HepG2 (cell line): Measurements from ENCODE around the gene SNRPD2. TPM values are rescaled to one million over a fixed set of nuclear protein-coding genes. Genes with fewer than 3 reads are reported as not detected.

ENCODE experiments used
- ATAC-seq: fragments of 200-7000 bp; cut with Tn5 transposase; 3 replicates; pipeline ENCODE4 v1.9.1; 2020; ENCODE audit warnings: mild to moderate bottlenecking, moderate library complexity
- BruUV-seq: library from RNA; stranded (reverse); fragments of 400-500 nt; replicated peaks from 2 replicates; lab custom pipeline; 2021; lab: Mats Ljungman, UMichigan
- CTCF ChIA-PET: fragments of 300-600 bp; formaldehyde crosslinking; extraction: SDS; loops from one replicate; lab custom pipeline; 2021; ENCODE audit warnings: low total read pairs, inconsistent platforms, low intra/inter-chr PET ratio; lab: Yijun Ruan, JAX
- POLR2A ChIA-PET: fragments of 350-600 bp; sonication (Branson Sonifier 250); formaldehyde crosslinking; loops from one replicate; lab custom pipeline; 2020; ENCODE audit warnings: antibody characterized with exemption, inconsistent platforms; lab: Yijun Ruan, JAX
- DNase-seq: peaks from one replicate; pipeline ENCODE4 v3.0.0-alpha.2; 2015; ENCODE audit warnings: low spot score
- FAIRE-seq: peaks from 3 replicates; lab custom pipeline; 2011; peaks lifted over from hg19 to GRCh38; lab: Jason Lieb, UNC
- H2AFZ ChIP-seq: one replicate; pipeline ENCODE4 v1.6.1; 2011; ENCODE audit warnings: low read length, inconsistent platforms
- H3K27ac ChIP-seq: fragments of 300-600 bp; 3 replicates; pipeline ENCODE4 v1.8.0; 2011; ENCODE audit warnings: mixed run types, mild to moderate bottlenecking, mixed read lengths, low read length, inconsistent platforms; ENCODE audit not compliant: insufficient read depth; ENCODE audit errors: extremely low read length
- H3K27me3 ChIP-seq, 2 experiments: fragments of 200-600 bp in 1 of 2; 2 replicates in 1 of 2; 3 replicates in 1 of 2; pipeline versions ENCODE4 v1.6.0 to v1.8.0; 2011; ENCODE audit warnings: low read length in 2 of 2, mild to moderate bottlenecking in 2 of 2, moderate library complexity in 2 of 2, inconsistent platforms in 1 of 2; ENCODE audit not compliant: insufficient read depth in 2 of 2, control insufficient read depth in 1 of 2
- H3K36me3 ChIP-seq, 2 experiments: fragments of 200-600 bp in 1 of 2; replicated peaks in 1 of 2; 2 replicates in 1 of 2; 3 replicates in 1 of 2; pipeline versions ENCODE4 v1.5.1 to v1.8.0; 2011; ENCODE audit warnings: low read length in 2 of 2, inconsistent platforms in 1 of 2; ENCODE audit not compliant: insufficient read depth in 2 of 2, control insufficient read depth in 1 of 2
- H3K4me1 ChIP-seq: 2 replicates; pipeline ENCODE4 v1.5.1; 2012; ENCODE audit warnings: low read length, inconsistent platforms; ENCODE audit not compliant: insufficient read depth
- H3K4me2 ChIP-seq: 2 replicates; pipeline ENCODE4 v1.6.0; 2011; ENCODE audit warnings: low read depth, low read length, inconsistent platforms
- H3K4me3 ChIP-seq, 3 experiments: fragments of 200-600 bp in 1 of 3; sonication (generic), shearing (Covaris generic) in 1 of 3; replicated peaks in 1 of 3; 2 replicates each; pipeline ENCODE4 v1.5.1; 2011 to 2016; ENCODE audit warnings: low read length in 3 of 3, inconsistent platforms in 2 of 3, low read depth in 2 of 3, mild to moderate bottlenecking in 2 of 3, control low read depth in 1 of 3, mixed read lengths in 1 of 3; ENCODE audit not compliant: insufficient read depth in 1 of 3
- H3K79me2 ChIP-seq: one replicate; pipeline ENCODE4 v1.6.1; 2011; ENCODE audit warnings: low read length, inconsistent platforms; ENCODE audit not compliant: insufficient read depth
- H3K9ac ChIP-seq: 2 replicates; pipeline ENCODE4 v1.6.0; 2011; ENCODE audit warnings: mild to moderate bottlenecking, low read depth, low read length, inconsistent platforms; ENCODE audit not compliant: insufficient read depth
- H3K9me3 ChIP-seq: 2 replicates; pipeline ENCODE4 v1.5.1; 2012; ENCODE audit warnings: mild to moderate bottlenecking, low read length
- H4K20me1 ChIP-seq: 2 replicates; pipeline ENCODE4 v1.6.0; 2011; ENCODE audit warnings: inconsistent platforms, mild to moderate bottlenecking, low read length, moderate library complexity; ENCODE audit not compliant: insufficient read depth
- IRF2 ChIP-seq: IDR thresholded peaks from 2 replicates; pipeline ENCODE4 v1.6.1; 2018; ENCODE audit warnings: missing genetic modification reagents, missing compliant biosample characterization
- MIER3 ChIP-seq: IDR thresholded peaks from 2 replicates; pipeline ENCODE4 v1.6.1; 2016; ENCODE audit warnings: missing compliant biosample characterization, borderline replicate concordance
- STAT5B ChIP-seq: sonication (generic); formaldehyde crosslinking; IDR thresholded peaks from 2 replicates; pipeline ENCODE4 v1.4.0; 2020; ENCODE audit warnings: missing genetic modification reagents
- ZNF549 ChIP-seq: sonication (generic); formaldehyde crosslinking; IDR thresholded peaks from 2 replicates; pipeline ENCODE4 v1.5.0; 2020; ENCODE audit warnings: missing genetic modification reagents
- ZNF724P ChIP-seq: sonication (generic); formaldehyde crosslinking; IDR thresholded peaks from 2 replicates; pipeline ENCODE4 v1.8.0; 2022; ENCODE audit warnings: missing genetic modification reagents, borderline replicate concordance
- ZNF75D ChIP-seq: sonication (generic); formaldehyde crosslinking; IDR thresholded peaks from 2 replicates; pipeline ENCODE4 v1.8.1; 2023; ENCODE audit warnings: missing genetic modification reagents, mild to moderate bottlenecking, borderline replicate concordance
- WGBS: methylation state at CpG from one replicate; pipeline ENCODE4 v1.1.6; 2017; ENCODE audit warnings: low lambda C conversion rate; 5-methylcytosine and 5-hydroxymethylcytosine counted together
- in situ Hi-C: cut with HindIII; loops from 2 replicates; pipeline ENCODE4 v1.10.0; 2017; ENCODE audit warnings: low pct_unique_long_range_greater_than_20kb; ENCODE audit not compliant: extremely low pct_ligation_motif_present
- intact Hi-C: fragments of 100-400 bp; cut with micrococcal nuclease; formaldehyde crosslinking; loops from one replicate; pipeline ENCODE4 v1.10.0; 2022; ENCODE audit not compliant: unreplicated experiment
- polyA plus RNA-seq, 8 experiments: library from polyadenylated mRNA; depleted of rRNA in 3 of 8; stranded (reverse) in 7 of 8; unstranded in 1 of 8; fragments of >200 nt; fragmentation: Illumina TruSeq in 4 of 8; extraction: Trizol in 4 of 8; gene quantifications; 2 replicates each; pipeline versions ENCODE4 v1.2.1 to v1.2.3, GENCODE V29; 2011 to 2016; ENCODE audit warnings: low read depth in 4 of 8, missing spikeins in 1 of 8, mixed read lengths in 1 of 8; ENCODE audit not compliant: insufficient read depth in 1 of 8
- total RNA-seq, 5 experiments: library from RNA; depleted of rRNA; stranded (reverse); fragments of >200 nt; fragmentation: Illumina TruSeq; extraction: Trizol; gene quantifications; 2 replicates each; pipeline ENCODE4 v1.2.3, GENCODE V29; 2016; ENCODE audit warnings: low read depth in 1 of 5
- TF ChIP-seq, protein P1 (sequence below): sonication (generic); formaldehyde crosslinking; IDR thresholded peaks from 2 replicates; pipeline ENCODE4 v1.9.0; 2021; ENCODE audit warnings: missing genetic modification reagents, borderline replicate concordance
- TF ChIP-seq, protein P2 (sequence below): sonication (generic); formaldehyde crosslinking; IDR thresholded peaks from 2 replicates; pipeline ENCODE4 v1.8.0; 2022; ENCODE audit warnings: mild to moderate bottlenecking, missing genetic modification reagents, moderate library complexity
- TF ChIP-seq, protein P3 (sequence below): sonication (generic); formaldehyde crosslinking; IDR thresholded peaks from 2 replicates; pipeline ENCODE4 v1.8.0; 2022; ENCODE audit warnings: missing genetic modification reagents, mild to moderate bottlenecking, moderate library complexity, borderline replicate concordance
- TF ChIP-seq, protein P4 (sequence below): sonication (generic); formaldehyde crosslinking; IDR thresholded peaks from 2 replicates; pipeline ENCODE4 v1.4.0; 2020; ENCODE audit warnings: mild to moderate bottlenecking, missing genetic modification reagents

Gene SNRPD2
- total and polyA plus RNA-seq, 2 of the 13 experiments (the other 11 are each of a cell fraction or from before 2014, with no cell fraction given): 299 to 485 TPM

DNA sequence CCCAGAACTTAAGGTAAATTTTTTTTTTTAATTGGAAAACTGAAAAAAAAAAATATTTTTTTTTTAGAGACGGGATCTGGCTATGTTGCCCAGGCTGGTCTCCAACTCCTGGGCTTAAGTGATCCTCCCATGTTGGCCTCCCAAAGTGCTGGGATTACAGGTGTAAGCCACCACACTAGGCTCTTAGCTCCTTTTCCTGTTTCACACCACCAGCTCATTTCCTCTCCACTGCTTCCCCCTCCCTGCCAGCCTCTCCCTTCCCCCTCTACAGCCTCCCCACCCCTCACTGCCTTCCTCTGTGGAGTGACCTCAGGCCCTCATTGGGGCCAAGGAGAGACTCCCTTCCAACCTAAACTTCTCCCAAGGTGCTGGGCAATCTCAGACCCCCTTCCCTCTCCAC, 28.0 kb downstream of the SNRPD2 start (continued):
- TF ChIP-seq, protein P1, sequence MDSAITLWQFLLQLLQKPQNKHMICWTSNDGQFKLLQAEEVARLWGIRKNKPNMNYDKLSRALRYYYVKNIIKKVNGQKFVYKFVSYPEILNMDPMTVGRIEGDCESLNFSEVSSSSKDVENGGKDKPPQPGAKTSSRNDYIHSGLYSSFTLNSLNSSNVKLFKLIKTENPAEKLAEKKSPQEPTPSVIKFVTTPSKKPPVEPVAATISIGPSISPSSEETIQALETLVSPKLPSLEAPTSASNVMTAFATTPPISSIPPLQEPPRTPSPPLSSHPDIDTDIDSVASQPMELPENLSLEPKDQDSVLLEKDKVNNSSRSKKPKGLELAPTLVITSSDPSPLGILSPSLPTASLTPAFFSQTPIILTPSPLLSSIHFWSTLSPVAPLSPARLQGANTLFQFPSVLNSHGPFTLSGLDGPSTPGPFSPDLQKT (CRISPR knock-in tag): no peak
- TF ChIP-seq, protein P2, sequence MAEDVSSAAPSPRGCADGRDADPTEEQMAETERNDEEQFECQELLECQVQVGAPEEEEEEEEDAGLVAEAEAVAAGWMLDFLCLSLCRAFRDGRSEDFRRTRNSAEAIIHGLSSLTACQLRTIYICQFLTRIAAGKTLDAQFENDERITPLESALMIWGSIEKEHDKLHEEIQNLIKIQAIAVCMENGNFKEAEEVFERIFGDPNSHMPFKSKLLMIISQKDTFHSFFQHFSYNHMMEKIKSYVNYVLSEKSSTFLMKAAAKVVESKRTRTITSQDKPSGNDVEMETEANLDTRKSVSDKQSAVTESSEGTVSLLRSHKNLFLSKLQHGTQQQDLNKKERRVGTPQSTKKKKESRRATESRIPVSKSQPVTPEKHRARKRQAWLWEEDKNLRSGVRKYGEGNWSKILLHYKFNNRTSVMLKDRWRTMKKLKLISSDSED (CRISPR knock-in tag): no peak
- TF ChIP-seq ZNF724P (CRISPR knock-in tag): no peak
- TF ChIP-seq, protein P3, sequence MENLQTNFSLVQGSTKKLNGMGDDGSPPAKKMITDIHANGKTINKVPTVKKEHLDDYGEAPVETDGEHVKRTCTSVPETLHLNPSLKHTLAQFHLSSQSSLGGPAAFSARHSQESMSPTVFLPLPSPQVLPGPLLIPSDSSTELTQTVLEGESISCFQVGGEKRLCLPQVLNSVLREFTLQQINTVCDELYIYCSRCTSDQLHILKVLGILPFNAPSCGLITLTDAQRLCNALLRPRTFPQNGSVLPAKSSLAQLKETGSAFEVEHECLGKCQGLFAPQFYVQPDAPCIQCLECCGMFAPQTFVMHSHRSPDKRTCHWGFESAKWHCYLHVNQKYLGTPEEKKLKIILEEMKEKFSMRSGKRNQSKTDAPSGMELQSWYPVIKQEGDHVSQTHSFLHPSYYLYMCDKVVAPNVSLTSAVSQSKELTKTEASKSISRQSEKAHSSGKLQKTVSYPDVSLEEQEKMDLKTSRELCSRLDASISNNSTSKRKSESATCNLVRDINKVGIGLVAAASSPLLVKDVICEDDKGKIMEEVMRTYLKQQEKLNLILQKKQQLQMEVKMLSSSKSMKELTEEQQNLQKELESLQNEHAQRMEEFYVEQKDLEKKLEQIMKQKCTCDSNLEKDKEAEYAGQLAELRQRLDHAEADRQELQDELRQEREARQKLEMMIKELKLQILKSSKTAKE (CRISPR knock-in tag): no peak
- TF ChIP-seq, protein P4, sequence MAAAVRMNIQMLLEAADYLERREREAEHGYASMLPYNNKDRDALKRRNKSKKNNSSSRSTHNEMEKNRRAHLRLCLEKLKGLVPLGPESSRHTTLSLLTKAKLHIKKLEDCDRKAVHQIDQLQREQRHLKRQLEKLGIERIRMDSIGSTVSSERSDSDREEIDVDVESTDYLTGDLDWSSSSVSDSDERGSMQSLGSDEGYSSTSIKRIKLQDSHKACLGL (CRISPR knock-in tag): no peak

DNA sequence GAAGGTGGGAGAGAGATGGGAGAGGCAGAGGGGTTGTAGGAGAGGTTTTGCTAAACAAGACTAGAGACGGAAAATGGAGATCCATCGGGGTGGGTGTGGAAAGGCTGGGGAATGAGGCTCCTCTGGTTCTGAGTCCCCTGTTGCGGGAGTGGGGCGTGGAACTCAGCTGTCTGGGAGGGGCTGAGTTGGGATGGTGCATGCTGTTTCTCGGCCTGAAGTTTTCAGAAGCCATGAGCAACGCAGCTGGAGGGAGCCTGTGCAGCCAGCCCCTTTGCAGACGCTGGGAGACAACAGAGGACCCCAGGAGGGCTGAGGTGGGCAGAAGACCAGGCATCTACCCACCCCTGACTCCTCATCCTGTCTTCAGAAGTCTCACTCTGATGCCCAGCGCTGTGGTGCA, 31.1 kb downstream of the SNRPD2 start:
- CTCF ChIA-PET: no interaction called here

More for the DNA sequence above, 31.1 kb downstream of the SNRPD2 start:
- Histone ChIP-seq H3K79me2 (no peaks in the 10 kb centered on the region), H3K4me1 (peaks cover 44% of the 10 kb centered on the region), H4K20me1 (no peaks in the 10 kb centered on the region), H3K9ac (no peak overlapping the region), H3K9me3 (no peaks in the 10 kb centered on the region), H3K4me2 (no peak overlapping the region), H3K27me3 (peaks cover 0 to 8% of the 10 kb centered on the region in 2 experiments; a peak in 2 of 5 replicates), H3K36me3 (no peaks in the 10 kb centered on the region), H2AFZ (no peak overlapping the region), H3K27ac (no peak overlapping the region), H3K4me3 (no peak overlapping the region)
- no TSS peak for BruUV-seq
- ATAC-seq: no peak
- intact Hi-C loops (no loop called here), in situ Hi-C loops (no loop called here)
- TF ChIP-seq MIER3 (no peak), ZNF75D (CRISPR knock-in tag) (no peak), ZNF549 (CRISPR knock-in tag) (no peak), STAT5B (CRISPR knock-in tag) (no peak), IRF2 (CRISPR knock-in tag) (no peak)
- DNase-seq: no peak
- POLR2A ChIA-PET: no interaction called here
- WGBS: 42% methylated on average over 4 of the region's 8 CpGs
- FAIRE-seq: no peak
